Measurements from ENCODE around the gene NDUFAF7.
"Not testable (repeated sequence)": the region's sequence is repeated elsewhere in the genome, so short reads cannot be mapped to it uniquely, and the experiment has no call there.

The NDUFAF7 gene

DNA sequence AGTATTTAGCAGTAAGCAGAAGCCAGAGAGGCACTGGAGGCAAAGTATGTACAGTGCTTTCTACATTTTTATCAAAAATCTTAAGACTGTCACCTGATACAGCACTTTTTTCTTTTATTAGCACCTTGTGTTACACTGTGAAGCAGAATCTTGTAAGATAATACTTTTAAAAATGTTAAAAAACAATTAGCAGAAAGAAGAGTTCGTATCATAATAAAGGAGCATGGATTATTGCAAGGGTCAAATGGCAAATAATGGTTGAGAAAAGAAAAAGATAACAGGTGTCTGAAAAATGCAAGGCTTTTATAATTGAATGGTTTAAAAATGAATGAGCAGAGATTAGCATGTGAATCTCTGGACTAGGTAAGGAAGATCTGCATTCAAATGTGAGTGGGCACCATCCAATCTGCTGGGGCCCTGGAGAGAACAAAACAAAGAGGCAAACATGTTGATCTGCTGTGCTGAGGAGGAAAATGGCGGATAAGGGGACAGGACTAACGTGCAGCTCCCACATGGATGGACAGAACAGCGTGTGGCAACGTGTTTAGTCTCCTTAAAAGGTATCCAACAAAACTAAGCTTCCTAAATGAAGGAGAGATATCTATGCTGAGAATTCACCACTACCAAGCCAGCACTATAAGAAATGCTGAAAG is 25.6 kb upstream of the NDUFAF7 start:
- Histone ChIP-seq H3K9me3 (ENCODE audit: insufficient read depth, low read depth, low read length) (no peaks in the 10 kb centered on the region), H4K91ac (ENCODE audit: low read depth, low read length) (no peak overlapping the region), H3K18ac (ENCODE audit: low read length) (no peak overlapping the region), H4K12ac (ENCODE audit: low read depth, low read length) (no peak overlapping the region), H3K79me1 (ENCODE audit: low read length) (no peaks in the 10 kb centered on the region), H3K4ac (ENCODE audit: low read depth, low read length) (no peak overlapping the region), H3K14ac (ENCODE audit: low read length) (no peak overlapping the region), H2BK12ac (ENCODE audit: low read length) (no peak overlapping the region), H2AK5ac (ENCODE audit: low read length) (no peak overlapping the region), H3K27me3 (ENCODE audit: insufficient read depth, low read length) (no peaks in the 10 kb centered on the region), H3K4me3 (ENCODE audit: low read depth, low read length) (no peak overlapping the region), H4K8ac (ENCODE audit: low read depth, low read length) (no peak overlapping the region), H2BK5ac (ENCODE audit: low read depth, low read length, poor library complexity) (no peak overlapping the region), H3K9ac (ENCODE audit: low read length) (no peak overlapping the region), H3K23ac (ENCODE audit: low read length) (no peak overlapping the region), H2AFZ (ENCODE audit: insufficient read depth, low read length, poor library complexity) (no peak overlapping the region), H3K79me2 (ENCODE audit: control insufficient read depth, insufficient read depth, low read length, poor library complexity) (no peaks in the 10 kb centered on the region), H2BK120ac (ENCODE audit: insufficient read depth, low read length, poor library complexity) (no peak overlapping the region), H3K4me2 (ENCODE audit: low read length) (no peak overlapping the region), H3K36me3 (ENCODE audit: control insufficient read depth in 1 of 2, insufficient read depth in 2 of 2, low read length in 2 of 2) (peaks cover 11 to 14% of the 10 kb centered on the region in 2 experiments), H3K27ac (ENCODE audit: low read depth, low read length) (no peak overlapping the region), H3K4me1 (ENCODE audit: control insufficient read depth in 1 of 2, insufficient read depth in 2 of 2, low read length in 2 of 2) (peaks cover 0 to 2% of the 10 kb centered on the region in 2 experiments)
- no CpG with 5 or more reads among the region's 5 CpGs for WGBS (ENCODE audit: extremely low coverage, insufficient coverage, insufficient read length)
- no peak for DNase-seq

DNA sequence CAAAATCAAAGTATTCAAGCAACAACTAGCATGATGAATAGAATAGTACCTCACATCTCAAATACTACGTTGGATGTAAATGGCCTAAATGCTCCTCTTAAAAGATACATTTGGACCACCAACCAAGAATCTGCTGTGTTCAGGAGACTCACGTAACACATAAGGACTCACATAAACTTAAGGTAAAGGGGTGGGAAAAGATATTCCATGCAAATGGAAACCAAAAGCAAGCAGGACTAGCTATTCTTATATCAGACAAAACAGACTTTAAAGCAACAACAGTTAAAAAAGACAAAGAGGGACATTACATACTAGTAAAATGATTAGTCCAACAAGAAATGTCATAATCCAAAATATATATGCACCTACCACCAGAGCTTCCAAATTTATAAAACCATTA is 24.7 kb upstream of the NDUFAF7 start:
- H3K79me1 ChIP-seq (ENCODE audit: low read length); H2BK5ac ChIP-seq (ENCODE audit: low read depth, low read length, poor library complexity); H3K4me3 ChIP-seq (ENCODE audit: low read depth, low read length); H3K18ac ChIP-seq (ENCODE audit: low read length); H3K27ac ChIP-seq (ENCODE audit: low read depth, low read length); H3K79me2 ChIP-seq (ENCODE audit: control insufficient read depth, insufficient read depth, low read length, poor library complexity); H4K8ac ChIP-seq (ENCODE audit: low read depth, low read length); H3K4ac ChIP-seq (ENCODE audit: low read depth, low read length); H3K4me1 ChIP-seq (ENCODE audit: control insufficient read depth in 1 of 2, insufficient read depth in 2 of 2, low read length in 2 of 2); H2AFZ ChIP-seq (ENCODE audit: insufficient read depth, low read length, poor library complexity); H3K9me3 ChIP-seq (ENCODE audit: insufficient read depth, low read depth, low read length); H3K4me2 ChIP-seq (ENCODE audit: low read length); H3K27me3 ChIP-seq (ENCODE audit: insufficient read depth, low read length); H4K91ac ChIP-seq (ENCODE audit: low read depth, low read length); H2BK12ac ChIP-seq (ENCODE audit: low read length); H3K14ac ChIP-seq (ENCODE audit: low read length); H3K9ac ChIP-seq (ENCODE audit: low read length); H4K12ac ChIP-seq (ENCODE audit: low read depth, low read length); H2BK120ac ChIP-seq (ENCODE audit: insufficient read depth, low read length, poor library complexity); H3K23ac ChIP-seq (ENCODE audit: low read length); H2AK5ac ChIP-seq (ENCODE audit: low read length); DNase-seq: not testable (repeated sequence)
- WGBS (ENCODE audit: extremely low coverage, insufficient coverage, insufficient read length), result no CpG with 5 or more reads among the region's 2 CpGs
- peaks cover 10 to 14% of the 10 kb centered on the region in 2 experiments for H3K36me3 ChIP-seq (ENCODE audit: control insufficient read depth in 1 of 2, insufficient read depth in 2 of 2, low read length in 2 of 2)

DNA sequence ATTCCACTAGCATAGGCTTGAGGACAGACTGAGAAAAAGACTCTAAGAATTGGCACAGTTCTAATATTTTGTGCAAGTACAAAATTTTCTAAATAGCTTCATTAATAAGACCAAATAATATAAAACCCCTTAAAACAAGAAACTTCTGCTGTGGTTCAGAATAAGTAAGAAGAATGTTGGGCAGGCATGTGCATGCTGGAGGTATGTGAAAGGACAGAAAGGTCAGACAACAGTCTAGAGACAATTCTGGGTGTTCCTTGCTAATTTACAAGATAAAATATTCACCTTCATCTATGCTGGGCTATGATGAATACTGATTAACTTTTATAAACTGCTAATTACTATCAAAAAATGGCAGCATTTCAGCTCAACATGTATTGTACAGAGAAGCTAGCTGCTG is 20.2 kb upstream of the NDUFAF7 start:
- Histone ChIP-seq H3K23ac (ENCODE audit: low read length) (no peak overlapping the region), H3K9me3 (ENCODE audit: insufficient read depth, low read depth, low read length) (no peaks in the 10 kb centered on the region), H3K4me3 (ENCODE audit: low read depth, low read length) (no peak overlapping the region), H3K79me1 (ENCODE audit: low read length) (no peaks in the 10 kb centered on the region), H2BK120ac (ENCODE audit: insufficient read depth, low read length, poor library complexity) (no peak overlapping the region), H3K4ac (ENCODE audit: low read depth, low read length) (no peak overlapping the region), H4K91ac (ENCODE audit: low read depth, low read length) (no peak overlapping the region), H3K36me3 (ENCODE audit: control insufficient read depth in 1 of 2, insufficient read depth in 2 of 2, low read length in 2 of 2) (peaks cover 11% of the 10 kb centered on the region in 2 experiments), H4K8ac (ENCODE audit: low read depth, low read length) (no peak overlapping the region), H2BK12ac (ENCODE audit: low read length) (no peak overlapping the region), H2AK5ac (ENCODE audit: low read length) (no peak overlapping the region), H3K14ac (ENCODE audit: low read length) (no peak overlapping the region), H3K27ac (ENCODE audit: low read depth, low read length) (no peak overlapping the region), H3K18ac (ENCODE audit: low read length) (no peak overlapping the region), H2AFZ (ENCODE audit: insufficient read depth, low read length, poor library complexity) (no peak overlapping the region), H2BK5ac (ENCODE audit: low read depth, low read length, poor library complexity) (no peak overlapping the region), H3K4me2 (ENCODE audit: low read length) (no peak overlapping the region), H3K4me1 (ENCODE audit: control insufficient read depth in 1 of 2, insufficient read depth in 2 of 2, low read length in 2 of 2) (no peaks in the 10 kb centered on the region), H3K27me3 (ENCODE audit: insufficient read depth, low read length) (no peaks in the 10 kb centered on the region), H3K9ac (ENCODE audit: low read length) (no peak overlapping the region), H3K79me2 (ENCODE audit: control insufficient read depth, insufficient read depth, low read length, poor library complexity) (no peaks in the 10 kb centered on the region), H4K12ac (ENCODE audit: low read depth, low read length) (no peak overlapping the region)
- DNase-seq, result no peak

DNA sequence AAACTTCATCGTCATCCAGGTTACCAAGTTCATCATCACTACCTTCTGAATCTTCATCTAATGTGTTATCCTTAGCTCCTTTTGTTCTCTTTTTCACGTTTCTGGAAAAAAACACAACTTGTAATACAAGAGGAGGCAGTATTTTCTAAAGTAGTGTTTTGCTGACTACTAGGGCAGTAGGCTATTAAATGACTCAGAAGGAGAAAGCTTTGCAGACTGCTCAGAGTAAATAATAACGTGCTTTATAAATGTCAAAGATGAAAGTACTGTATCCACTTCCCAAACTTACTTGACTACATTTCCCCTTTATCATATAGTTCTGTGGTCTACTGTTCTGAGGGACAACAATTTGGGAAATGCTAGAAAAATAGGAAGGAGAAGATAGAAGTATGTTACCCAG is 19.5 kb upstream of the NDUFAF7 start:
- no peak for DNase-seq
- Histone ChIP-seq H3K27ac (ENCODE audit: low read depth, low read length) (no peak overlapping the region), H4K91ac (ENCODE audit: low read depth, low read length) (no peak overlapping the region), H2BK12ac (ENCODE audit: low read length) (no peak overlapping the region), H3K4ac (ENCODE audit: low read depth, low read length) (no peak overlapping the region), H2AK5ac (ENCODE audit: low read length) (no peak overlapping the region), H4K8ac (ENCODE audit: low read depth, low read length) (no peak overlapping the region), H3K9me3 (ENCODE audit: insufficient read depth, low read depth, low read length) (no peaks in the 10 kb centered on the region), H2AFZ (ENCODE audit: insufficient read depth, low read length, poor library complexity) (no peak overlapping the region), H3K27me3 (ENCODE audit: insufficient read depth, low read length) (no peaks in the 10 kb centered on the region), H3K36me3 (ENCODE audit: control insufficient read depth in 1 of 2, insufficient read depth in 2 of 2, low read length in 2 of 2) (peaks cover 8 to 9% of the 10 kb centered on the region in 2 experiments), H3K4me3 (ENCODE audit: low read depth, low read length) (no peak overlapping the region), H3K4me1 (ENCODE audit: control insufficient read depth in 1 of 2, insufficient read depth in 2 of 2, low read length in 2 of 2) (no peaks in the 10 kb centered on the region), H3K23ac (ENCODE audit: low read length) (no peak overlapping the region), H3K14ac (ENCODE audit: low read length) (no peak overlapping the region), H3K9ac (ENCODE audit: low read length) (no peak overlapping the region), H4K12ac (ENCODE audit: low read depth, low read length) (no peak overlapping the region), H3K79me2 (ENCODE audit: control insufficient read depth, insufficient read depth, low read length, poor library complexity) (no peaks in the 10 kb centered on the region), H3K4me2 (ENCODE audit: low read length) (no peak overlapping the region), H2BK5ac (ENCODE audit: low read depth, low read length, poor library complexity) (no peak overlapping the region), H2BK120ac (ENCODE audit: insufficient read depth, low read length, poor library complexity) (no peak overlapping the region), H3K79me1 (ENCODE audit: low read length) (no peaks in the 10 kb centered on the region), H3K18ac (ENCODE audit: low read length) (no peak overlapping the region)
- no CpG with 5 or more reads among the region's 3 CpGs for WGBS (ENCODE audit: extremely low coverage, insufficient coverage, insufficient read length)

Data from trophoblast cell (in vitro differentiated cells and primary cell).